ENCODE data around the gene LINGO3.
"Not testable (repeated sequence)": the region's sequence is repeated elsewhere in the genome, so short reads cannot be mapped to it uniquely, and the experiment has no call there.

The LINGO3 gene

DNA sequence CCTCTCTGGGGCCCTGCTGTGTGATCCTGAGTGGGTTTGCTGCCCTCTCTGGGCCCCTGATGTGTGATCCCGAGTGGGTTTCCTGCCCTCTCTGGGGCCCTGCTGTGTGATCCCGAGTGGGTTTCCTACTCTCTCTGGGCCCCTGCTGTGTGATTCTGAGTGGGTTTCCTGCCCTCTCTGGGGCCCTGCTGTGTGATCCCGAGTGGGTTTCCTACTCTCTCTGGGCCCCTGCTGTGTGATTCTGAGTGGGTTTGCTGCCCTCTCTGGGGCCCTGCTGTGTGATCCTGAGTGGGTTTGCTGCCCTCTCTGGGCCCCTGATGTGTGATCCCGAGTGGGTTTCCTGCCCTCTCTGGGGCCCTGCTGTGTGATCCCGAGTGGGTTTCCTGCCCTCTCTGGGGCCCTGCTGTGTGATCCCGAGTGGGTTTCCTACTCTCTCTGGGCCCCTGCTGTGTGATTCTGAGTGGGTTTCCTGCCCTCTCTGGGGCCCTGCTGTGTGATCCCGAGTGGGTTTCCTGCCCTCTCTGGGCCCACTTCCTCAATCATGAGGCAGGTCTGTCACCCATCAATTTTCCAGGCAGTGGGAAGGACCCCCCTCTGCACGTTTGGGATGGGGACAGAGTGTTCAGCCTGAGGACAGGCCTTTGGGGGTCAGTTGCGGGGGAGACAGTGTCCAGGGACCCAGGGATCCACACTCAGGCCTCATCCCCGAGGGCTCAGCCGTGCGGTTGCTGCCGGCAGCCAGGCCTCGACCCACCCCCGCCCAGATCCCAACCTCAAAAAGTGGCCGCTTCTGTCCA lies 26.5 kb downstream of the LINGO3 start:
- not testable (repeated sequence) for DNase-seq (ENCODE audit: low spot score)

DNA sequence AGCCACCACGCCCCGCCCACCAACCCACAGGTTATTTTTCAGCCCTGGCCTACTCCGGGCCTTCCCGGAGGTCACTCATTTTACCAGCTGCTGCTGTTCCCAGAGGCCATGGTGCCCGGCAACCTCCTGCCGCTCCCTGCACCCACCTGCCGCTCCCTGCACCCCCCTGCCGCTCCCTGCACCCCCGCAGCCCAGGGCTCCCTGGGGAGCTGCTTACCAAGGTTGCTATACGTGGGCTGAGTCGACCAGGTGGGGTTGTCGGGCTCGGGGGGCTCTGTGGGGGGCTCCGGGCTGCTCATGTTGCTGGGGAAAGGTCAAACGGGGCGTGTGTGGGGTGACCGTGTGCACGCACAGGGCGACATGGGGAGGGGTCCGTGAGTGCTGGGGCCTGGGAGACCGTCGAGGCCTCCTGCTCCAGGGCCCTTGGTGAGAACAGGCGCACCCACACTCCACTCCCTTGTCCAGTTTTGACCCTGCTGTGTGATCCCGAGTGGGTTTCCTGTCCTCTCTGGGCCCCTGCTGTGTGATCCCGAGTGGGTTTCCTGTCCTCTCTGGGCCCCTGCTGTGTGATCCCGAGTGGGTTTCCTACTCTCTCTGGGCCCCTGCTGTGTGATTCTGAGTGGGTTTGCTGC lies 27.2 kb downstream of the LINGO3 start:
- no peak for DNase-seq (ENCODE audit: low spot score)

DNA sequence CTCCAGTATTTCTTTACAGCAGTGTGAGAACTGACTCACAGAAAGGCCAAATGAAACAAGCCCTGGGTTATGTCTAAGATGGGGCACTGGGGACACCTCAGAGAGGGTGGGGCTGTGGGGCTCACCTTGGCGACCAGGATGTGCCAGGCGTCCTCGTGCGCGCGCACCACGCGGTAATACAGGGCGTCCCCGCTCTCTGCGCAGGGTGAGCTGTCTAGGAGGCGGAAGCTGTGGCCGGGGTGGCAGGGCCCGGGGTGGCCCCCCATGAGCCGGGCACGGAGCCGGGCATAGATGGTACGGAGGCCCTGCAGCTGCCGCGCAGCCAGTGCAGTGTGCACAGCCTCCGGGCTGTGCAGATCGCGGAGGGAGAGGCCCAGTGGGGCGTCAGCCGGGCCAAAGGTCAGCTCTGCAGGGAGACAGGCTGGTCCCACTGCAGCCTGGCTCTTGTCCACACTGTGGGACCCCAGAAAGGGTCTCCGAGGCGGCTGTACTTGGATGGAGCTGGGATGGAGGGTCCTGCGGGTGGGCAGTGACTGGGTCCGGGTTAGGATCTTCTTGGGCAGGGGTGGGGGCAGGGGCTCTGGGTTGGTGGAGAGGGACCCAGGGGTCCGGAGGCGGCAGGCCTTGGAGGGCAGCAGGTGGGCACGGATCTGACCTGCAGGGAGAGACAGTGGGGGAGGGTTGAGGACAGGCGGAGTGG lies 29.3 kb downstream of the LINGO3 start:
- DNase-seq (ENCODE audit: low spot score) = no peak

DNA sequence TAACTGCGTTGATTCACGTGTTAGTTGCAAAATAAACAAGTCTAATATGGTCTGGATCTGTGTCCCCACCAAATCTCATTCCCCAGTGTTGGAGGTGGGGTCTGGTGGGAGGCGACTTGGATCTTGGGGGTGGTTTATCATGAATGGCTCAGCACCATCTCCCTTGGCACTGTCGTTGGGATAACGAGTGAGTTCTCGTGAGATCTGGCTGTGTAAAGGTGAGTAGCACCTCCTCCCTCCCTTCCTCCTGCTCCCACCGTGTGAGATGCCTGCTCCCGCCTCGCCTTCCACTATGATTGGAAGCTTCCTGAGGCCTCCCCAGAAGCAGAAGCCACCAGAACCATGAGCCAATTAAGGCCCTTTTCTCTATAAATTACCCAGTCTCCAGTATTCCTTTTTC lies 30.8 kb downstream of the LINGO3 start:
- DNase-seq (ENCODE audit: low spot score) = no peak

DNA sequence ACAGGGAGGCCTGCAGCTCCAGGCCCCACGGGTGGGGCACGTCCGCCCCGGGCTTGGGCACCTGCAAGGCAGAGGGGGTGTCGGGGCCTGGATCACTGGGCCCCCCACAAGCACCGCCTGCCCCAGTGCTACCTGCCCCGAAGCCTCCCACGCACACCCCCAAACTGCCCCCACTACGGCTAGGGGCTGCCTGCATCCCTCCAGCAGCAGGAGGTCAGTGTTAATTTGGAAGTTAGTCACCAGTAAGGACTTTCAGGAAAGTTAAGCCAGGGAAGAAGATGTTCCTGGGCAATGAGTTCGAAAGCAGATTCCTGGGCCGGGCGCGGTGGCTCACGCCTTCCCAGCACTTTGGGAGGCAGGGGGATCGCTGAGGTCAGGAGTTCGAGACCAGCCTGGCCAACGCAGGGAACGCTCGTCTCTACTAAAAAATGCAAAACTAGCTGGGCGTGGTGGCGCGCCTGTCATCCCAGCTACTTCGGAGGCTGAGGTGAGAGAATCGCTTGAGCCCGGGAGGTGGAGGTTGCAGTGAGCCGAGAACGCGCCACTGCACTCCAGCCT lies 31.4 kb downstream of the LINGO3 start:
- DNase-seq (ENCODE audit: low spot score) = no peak

DNA sequence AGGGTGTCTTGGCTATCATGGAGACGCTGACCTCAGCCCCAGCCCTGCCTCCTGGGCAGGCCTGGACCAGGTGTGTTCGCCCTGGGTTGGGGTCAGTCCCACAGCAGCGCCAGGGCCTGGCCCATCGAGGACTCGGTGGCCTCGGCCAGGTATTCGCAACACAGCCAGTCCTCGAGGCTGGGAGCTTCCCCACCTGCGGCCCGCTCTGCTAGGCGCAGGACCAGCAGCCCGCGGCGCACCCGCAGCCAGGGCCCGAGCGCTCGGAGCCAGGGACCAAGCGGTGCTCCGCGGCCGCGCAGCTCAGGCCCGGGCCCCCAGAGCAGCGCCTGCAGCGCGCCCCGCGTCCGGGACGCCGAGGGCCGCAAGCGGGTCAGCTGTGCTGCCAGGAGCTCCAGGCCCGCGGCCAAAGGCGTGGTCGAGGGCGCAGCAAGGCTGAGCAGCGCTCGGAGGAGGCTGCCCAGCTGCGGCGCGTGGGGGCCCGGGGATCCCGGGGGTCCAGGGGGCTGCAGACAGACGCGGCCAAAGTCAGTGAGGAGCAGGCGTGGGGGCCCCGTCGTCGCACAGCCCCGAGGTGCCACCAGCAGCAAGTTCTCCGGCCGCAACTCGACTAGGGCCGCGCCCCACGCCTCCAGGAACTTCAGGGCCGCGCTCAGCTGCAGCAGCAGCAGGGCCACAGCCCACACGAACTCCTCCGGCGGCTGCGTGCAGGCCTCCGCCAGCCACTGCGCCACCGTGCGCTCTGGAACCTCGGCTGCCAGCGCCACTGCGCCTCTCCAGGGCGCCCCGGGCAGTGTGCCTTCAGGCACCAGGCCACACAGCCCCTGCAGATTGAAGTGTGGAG lies 32.1 kb downstream of the LINGO3 start:
- no peak for DNase-seq (ENCODE audit: low spot score)

DNA sequence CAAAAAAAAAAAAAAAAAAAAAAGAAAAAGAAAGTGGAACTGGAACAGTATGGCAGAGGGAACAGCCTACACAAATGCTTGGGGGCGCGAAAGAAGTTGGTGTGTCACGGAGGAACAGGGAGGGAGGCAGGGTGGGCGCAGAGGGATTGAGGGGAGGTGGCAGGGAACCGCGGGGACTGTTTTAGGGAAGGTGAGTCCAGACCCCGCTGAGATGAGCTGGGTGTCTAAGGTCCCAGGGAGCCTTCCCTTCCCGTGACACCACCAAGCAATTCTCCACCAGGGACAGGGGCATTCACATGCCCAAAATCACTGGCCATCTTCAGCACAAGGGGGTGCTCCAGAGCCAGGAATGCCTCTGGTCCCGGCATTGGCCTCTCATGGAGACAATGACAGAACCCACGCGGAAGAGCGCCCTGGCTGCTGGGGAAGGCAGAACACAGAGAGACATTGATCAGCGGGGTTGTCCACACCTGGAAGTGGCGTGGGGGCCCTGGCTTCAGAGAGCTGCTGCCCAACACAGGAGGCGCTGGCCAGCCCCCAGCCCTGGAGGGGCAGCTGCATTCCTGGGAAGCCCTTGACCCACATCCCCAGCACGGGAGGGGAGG lies 32.9 kb downstream of the LINGO3 start:
- peak; percentile 47 for DNase-seq (ENCODE audit: low spot score)

DNA sequence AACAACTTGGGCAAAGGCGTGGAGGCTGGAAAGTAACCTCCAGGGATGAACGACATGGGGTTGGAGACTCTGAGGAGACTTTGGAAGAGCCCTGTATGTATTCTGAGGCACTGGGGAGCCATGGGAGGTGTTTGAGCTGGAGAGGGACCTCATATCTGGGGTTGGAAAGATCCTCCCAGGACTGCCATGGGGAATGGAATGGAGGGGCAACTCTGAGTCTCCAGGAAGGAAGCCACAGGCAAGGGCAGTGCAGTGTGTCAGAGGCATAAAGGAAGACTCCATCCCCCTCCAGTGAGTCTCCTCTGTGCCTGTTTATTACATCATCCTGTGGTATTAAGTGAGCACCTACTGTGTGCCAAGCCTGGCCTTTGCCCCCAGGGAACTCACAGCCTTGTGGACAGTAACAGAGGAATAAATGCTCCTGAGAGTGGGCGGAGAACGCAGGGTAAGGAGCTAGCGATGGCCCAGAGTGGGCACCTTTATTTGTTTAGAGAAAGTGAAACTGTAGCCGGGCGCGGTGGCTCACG lies 33.7 kb downstream of the LINGO3 start:
- DNase-seq (ENCODE audit: low spot score) = no peak

DNA sequence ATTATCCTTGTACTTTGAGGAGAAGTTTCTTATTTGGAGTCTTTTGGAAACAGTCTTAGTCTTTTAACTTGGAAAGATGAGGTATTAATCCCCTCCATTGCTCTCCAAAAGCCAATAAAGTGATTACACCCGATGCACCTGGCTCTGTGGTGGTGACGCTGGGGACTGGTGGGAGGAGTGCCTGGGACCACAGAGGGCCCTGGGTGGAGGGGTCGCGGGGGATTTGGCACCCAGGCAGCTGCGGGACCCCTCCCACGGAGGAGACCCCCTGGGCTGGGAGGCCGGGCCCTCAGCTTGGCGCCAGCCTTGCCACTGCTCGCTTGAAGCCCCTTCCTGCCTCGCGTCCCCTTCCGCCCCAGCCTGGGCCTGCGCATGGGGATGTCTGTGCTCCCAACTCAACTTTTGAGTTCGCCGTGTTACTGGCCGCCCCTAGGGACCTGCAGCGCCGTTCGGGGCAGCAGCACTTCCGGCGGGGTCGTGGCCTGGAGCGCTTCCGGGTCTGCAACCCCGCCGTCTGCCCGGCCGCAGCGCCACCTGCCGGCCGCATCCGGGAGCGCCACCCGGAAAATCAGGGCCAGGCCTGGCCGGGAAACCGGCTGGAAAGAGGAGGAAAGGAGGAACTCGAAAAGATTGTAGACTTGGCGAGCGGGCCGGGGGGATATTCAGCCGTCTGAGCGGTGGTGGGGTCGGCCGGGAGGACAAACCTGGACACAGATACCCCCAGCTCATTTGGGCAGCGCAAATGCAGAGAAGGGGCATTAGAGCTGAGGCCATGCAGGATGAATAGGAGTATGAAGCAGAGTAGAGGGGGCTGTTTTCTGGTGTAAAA lies 34.4 kb downstream of the LINGO3 start:
- DNase-seq (ENCODE audit: low spot score) = peak; percentile 73

DNA sequence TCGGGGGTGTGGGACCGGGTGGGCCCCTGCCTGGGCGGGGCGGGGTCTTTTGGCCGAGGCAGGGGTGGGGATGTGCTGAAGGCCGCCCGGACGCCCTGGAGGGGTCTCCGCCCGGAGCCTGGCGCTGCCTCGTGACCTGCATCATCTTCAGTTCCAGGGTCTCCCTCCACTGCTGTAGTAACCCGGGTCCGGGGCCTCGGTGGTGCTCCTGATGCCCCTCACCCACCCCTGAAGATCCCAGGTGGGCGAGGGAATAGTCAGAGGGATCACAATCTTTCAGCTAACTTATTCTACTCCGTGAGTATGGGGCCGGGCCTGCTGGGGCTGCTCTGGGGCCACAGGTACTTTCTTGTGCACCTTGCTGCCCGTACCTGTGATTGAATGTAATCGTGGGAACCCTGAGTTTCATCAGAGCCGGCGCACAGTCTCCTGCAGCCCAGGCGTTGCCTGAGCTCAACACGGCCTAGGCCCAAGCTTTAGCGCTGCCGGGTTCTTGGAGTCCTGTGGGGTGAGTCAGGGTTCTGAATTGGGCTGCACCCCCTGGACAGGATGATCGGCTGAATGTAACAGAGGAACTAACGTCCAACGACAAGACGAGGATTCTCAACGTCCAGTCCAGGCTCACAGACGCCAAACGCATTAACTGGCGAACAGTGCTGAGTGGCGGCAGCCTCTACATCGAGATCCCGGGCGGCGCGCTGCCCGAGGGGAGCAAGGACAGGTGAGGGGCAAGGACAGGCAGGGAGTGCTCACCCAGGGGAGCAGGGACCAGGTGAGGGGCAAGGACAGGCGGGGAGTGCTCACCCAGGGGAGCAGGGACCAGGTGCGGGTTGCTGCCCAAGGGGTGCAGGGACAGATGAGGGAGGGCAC lies 36.5 kb downstream of the LINGO3 start:
- DNase-seq (ENCODE audit: low spot score) = peak; percentile 30

DNA sequence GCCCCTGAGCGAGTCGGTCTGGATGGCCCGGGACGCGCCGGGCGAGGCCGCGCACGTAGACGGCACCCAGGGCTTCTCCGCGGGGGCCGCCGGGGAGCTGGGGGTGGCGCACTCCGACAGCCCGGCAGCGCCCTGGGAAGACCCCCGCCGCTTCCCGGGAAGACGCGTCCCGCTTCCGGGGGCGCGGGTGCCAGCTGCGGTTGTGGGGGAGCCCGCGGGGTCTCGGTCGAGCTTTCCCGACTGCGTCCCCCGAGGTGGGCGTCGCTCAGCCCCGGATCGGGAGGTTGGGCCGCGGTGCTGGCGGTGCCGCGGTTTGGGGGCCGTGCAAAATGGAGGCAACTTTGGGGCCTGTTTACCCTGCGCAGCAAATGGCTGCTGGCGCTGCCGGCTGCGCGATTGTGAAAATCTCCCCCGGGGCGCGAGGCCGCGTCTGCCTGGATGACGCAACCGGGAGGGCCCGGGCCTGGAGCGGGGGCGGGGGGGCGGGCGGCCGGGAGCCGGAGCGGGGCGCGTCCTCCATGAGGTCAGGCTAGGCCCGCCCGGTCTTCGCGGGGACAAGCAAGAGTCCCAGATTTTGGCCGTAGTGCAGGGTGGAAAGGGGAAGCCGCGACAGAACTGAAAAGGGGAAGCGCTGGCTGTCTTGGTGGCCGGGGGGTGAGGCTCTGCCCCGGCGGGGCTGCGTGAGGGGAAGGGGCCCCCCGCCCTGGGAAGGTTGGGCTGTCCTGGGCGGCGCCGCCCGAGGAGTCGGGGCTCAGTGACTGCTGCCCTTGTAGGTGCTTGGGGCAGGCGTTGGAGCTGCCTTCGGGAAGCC lies 37.3 kb downstream of the LINGO3 start:
- DNase-seq (ENCODE audit: low spot score) = peak; percentile 79

DNA sequence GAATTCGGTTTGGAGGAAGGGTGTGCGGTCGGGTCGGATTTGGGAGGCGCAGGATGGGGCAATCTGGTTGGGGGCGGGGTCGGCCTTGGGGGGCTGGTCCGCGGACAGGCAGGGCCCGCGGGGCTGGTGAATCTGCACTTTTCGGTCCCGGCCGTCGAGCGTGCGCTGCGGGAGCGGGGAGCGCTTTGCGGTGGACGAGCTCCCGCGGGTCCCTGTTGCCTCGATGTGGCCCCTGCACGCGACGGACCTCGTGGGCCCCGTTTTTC lies 37.9 kb downstream of the LINGO3 start:
- DNase-seq (ENCODE audit: low spot score) = peak; percentile 56

DNA sequence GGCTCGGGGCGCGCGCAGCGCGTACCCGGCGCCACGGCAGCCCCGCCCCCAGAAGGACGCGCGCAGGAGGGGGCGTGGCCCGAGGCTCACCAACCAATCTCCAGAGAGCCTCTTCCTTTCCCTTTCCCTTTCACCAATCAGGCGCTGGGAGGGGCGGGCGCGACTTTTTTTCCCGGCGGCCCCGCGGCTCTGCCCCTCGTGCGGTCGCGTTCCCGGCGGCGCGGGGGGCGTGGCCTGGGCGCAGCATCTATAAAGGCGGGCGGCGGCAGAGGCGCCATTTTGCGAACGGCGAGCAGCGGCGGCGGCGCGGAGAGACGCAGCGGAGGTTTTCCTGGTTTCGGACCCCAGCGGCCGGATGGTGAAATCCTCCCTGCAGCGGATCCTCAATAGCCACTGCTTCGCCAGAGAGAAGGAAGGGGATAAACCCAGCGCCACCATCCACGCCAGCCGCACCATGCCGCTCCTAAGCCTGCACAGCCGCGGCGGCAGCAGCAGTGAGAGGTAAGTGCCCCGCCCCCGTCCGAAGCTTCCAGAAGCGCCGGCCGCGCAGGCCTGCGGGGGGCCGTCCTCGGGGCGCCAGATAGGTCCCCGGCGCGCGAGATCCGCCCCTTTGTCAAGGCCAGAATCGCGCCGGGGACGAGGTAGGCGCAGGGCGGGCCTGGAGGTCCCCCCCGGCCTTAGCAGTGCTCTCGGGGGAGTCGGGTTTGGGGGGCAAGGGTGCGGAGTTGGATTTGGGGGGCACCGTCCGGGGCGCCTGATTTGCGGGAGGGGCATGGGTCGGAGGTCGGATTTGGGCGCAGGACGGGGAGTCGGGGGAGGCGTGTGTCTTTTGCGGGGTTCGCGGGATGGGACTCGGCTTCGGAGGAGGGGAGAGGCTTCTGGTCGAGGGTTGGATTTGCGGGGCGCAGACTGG lies 38.5 kb downstream of the LINGO3 start:
- peak; percentile 97 for DNase-seq (ENCODE audit: low spot score)

DNA sequence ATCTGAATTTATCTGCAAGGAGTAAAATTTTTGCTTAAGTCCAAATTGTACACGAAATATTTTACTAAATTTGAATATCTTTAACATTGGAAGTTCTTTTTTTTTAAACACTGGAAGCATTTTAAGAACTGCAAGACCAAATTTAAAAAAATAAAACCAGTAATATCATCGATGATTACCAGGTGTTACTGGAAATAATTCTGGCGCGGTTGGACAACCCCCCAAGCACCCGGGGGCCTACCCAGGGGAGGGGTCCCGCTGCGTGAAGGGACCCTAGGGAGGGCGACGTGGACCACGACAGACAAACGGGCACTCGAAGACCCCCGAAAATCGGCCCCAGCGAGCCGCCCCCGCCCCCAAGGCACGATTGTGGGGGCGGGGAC lies 39.1 kb downstream of the LINGO3 start:
- no peak for DNase-seq (ENCODE audit: low spot score)

DNA sequence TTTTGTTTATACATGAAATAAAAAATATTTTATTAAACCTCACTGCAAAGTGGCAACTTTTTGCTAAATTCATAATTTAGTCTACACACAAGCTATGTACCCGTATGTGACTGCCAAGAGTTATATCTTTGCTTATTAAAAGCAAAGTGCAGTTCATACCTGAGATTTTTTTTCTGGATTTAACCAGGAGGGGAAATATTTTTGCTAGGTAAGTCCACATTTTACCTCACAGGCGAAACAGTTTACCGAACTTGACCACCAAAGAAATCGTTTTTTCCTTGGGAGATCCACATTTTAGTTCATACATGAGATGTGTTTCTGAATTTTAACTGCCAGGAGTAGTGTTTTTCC lies 39.5 kb downstream of the LINGO3 start:
- DNase-seq (ENCODE audit: low spot score) = no peak

DNA sequence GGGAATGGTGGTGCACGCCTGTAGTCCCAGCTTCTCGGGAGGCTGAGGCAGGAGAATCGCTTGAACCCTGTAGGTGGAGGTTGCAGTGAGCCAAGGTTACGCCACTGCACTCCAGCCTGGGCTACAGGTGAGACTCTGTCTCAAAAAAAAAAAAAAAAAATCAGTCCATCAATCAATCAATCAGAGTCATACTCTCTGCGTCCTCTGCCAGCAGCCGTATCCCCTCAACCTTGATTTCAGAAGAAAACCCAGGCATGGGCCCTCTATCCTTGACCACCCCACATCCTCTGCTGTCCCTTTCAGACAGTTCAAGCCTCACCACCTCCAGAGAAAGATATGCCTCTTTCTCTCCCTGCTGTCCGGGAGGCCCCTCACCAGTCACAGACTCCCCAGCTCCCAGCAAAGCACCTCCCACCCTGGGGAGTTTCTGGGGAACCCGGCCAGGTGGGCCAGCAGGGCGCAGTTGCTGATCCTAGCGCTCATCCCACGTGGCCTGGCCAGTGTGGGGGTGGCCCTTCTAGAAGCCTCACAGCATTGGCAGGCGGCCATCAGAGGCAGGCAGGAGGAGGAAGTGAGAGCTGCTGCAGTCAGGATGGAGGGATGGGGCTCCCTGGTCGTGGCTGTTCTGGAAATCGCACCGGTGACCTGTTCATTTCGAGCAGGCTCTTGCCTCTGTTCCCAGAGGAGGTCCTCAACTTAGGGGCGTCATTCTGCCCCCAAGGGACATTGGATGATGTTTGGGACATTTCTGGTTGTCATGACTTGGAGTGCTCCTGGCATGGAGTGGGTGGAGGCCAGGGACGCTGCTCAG lies 41.6 kb downstream of the LINGO3 start:
- peak; percentile 82 for DNase-seq (ENCODE audit: low spot score)

Measured in hematopoietic multipotent progenitor cell treated with erythropoietin and hydrocortisone succinate and interleukin-3 and kit ligand, for 15 days (in vitro differentiated cells).